H1 (cell line): ENCODE measurements around the gene CEP85L. TPM values are rescaled to one million over a fixed set of nuclear protein-coding genes. Genes with fewer than 3 reads are reported as not detected.

Experiments
- CTCF ChIA-PET: fragments of 300-600 bp; sonication (Branson Sonifier 250); formaldehyde crosslinking; loops from one replicate; lab custom pipeline; 2021; ENCODE audit not compliant: partially characterized antibody; lab: Charles Lee
- POLR2A ChIA-PET: fragments of 300-600 bp; sonication (Branson Sonifier 250); formaldehyde crosslinking; loops from one replicate; lab custom pipeline; 2021; ENCODE audit warnings: inconsistent platforms; ENCODE audit not compliant: partially characterized antibody; lab: Charles Lee
- DNase-seq, 2 experiments: peaks; one replicate each; pipeline versions ENCODE4 v3.0.0 to v3.0.0-alpha.2; 2010 to 2022; ENCODE audit warnings: low spot score in 2 of 2, low read depth in 1 of 2, mixed read lengths in 1 of 2
- FAIRE-seq: peaks from 2 replicates; lab custom pipeline; 2011; peaks lifted over from hg19 to GRCh38; lab: Jason Lieb, UNC
- H2AFZ ChIP-seq: 2 replicates; pipeline ENCODE4 v1.8.1; 2012; ENCODE audit warnings: low read length, inconsistent platforms
- H2AK5ac ChIP-seq: 2 replicates; pipeline ENCODE4 v1.6.1; 2013; ENCODE audit warnings: low read depth, low read length
- H2BK120ac ChIP-seq: replicated peaks from 2 replicates; pipeline ENCODE3; 2013; ENCODE audit warnings: low read depth, low read length, inconsistent platforms
- H2BK12ac ChIP-seq: 2 replicates; pipeline ENCODE4 v1.6.1; 2013; ENCODE audit warnings: low read depth, low read length
- H2BK15ac ChIP-seq: 2 replicates; pipeline ENCODE4 v1.6.1; 2013; ENCODE audit warnings: low read length
- H2BK20ac ChIP-seq: 2 replicates; pipeline ENCODE4 v1.6.1; 2013; ENCODE audit warnings: low read length
- H2BK5ac ChIP-seq: 2 replicates; pipeline ENCODE4 v1.6.1; 2013; ENCODE audit warnings: low read depth, low read length
- H3K14ac ChIP-seq: 2 replicates; pipeline ENCODE4 v1.6.1; 2013; ENCODE audit warnings: inconsistent platforms; ENCODE audit not compliant: insufficient read length
- H3K18ac ChIP-seq: 2 replicates; pipeline ENCODE4 v1.6.1; 2013; ENCODE audit warnings: low read length; ENCODE audit errors: extremely low read depth
- H3K23ac ChIP-seq: 2 replicates; pipeline ENCODE4 v1.6.1; 2013; ENCODE audit warnings: inconsistent platforms; ENCODE audit not compliant: insufficient read length
- H3K23me2 ChIP-seq: 2 replicates; pipeline ENCODE4 v1.6.1; 2013; ENCODE audit warnings: low read depth, low read length
- H3K27ac ChIP-seq: 2 replicates; pipeline ENCODE4 v1.6.1; 2011; ENCODE audit warnings: low read depth, low read length, inconsistent platforms
- H3K27me3 ChIP-seq, 4 experiments: replicated peaks in 1 of 4; 1 replicate in 1 of 4; 2 replicates in 3 of 4; pipeline versions ENCODE4 v1.6.1 to v1.8.1; 2011 to 2013; ENCODE audit warnings: low read length in 3 of 4, mild to moderate bottlenecking in 3 of 4, inconsistent platforms in 2 of 4, mixed read lengths in 2 of 4, moderate library complexity in 1 of 4; ENCODE audit not compliant: control insufficient read depth in 3 of 4, insufficient read depth in 3 of 4; ENCODE audit errors: extremely low read depth in 1 of 4
- H3K36me3 ChIP-seq, 4 experiments: 2 replicates each; pipeline versions ENCODE4 v1.6.1 to v1.8.1; 2011 to 2013; ENCODE audit warnings: mild to moderate bottlenecking in 4 of 4, low read length in 3 of 4, moderate library complexity in 2 of 4, control low read depth in 1 of 4, inconsistent platforms in 1 of 4; ENCODE audit not compliant: insufficient read depth in 4 of 4, control insufficient read depth in 2 of 4
- H3K4ac ChIP-seq: replicated peaks from 2 replicates; pipeline ENCODE3; 2013; ENCODE audit warnings: low read length, low read depth, mixed read lengths, inconsistent platforms; ENCODE audit not compliant: insufficient read length
- H3K4me1 ChIP-seq, 4 experiments: replicated peaks in 1 of 4; 1 replicate in 1 of 4; 2 replicates in 3 of 4; pipeline versions ENCODE4 v1.6.1 to v1.8.1; 2011 to 2013; ENCODE audit warnings: low read length in 3 of 4, inconsistent platforms in 2 of 4, mixed read lengths in 1 of 4; ENCODE audit not compliant: insufficient read depth in 4 of 4, control insufficient read depth in 3 of 4
- H3K4me2 ChIP-seq, 2 experiments: 2 replicates each; pipeline versions ENCODE4 v1.6.1 to v1.8.1; 2011 to 2013; ENCODE audit warnings: low read depth in 2 of 2, low read length in 2 of 2, control low read depth in 1 of 2, inconsistent platforms in 1 of 2, mild to moderate bottlenecking in 1 of 2; ENCODE audit not compliant: insufficient read depth in 1 of 2
- H3K4me3 ChIP-seq, 4 experiments: fragments of 200-600, 300-600 bp in 1 of 4; sonication (generic), shearing (Covaris generic), sonication (Bioruptor Twin) in 1 of 4; 2 replicates each; pipeline versions ENCODE4 v1.5.1 to v1.8.1; 2011 to 2016; ENCODE audit warnings: low read length in 4 of 4, low read depth in 3 of 4, control low read depth in 2 of 4, inconsistent platforms in 2 of 4, mild to moderate bottlenecking in 2 of 4, mixed read lengths in 1 of 4, moderate library complexity in 1 of 4; ENCODE audit not compliant: insufficient read depth in 2 of 4; ENCODE audit errors: extremely low read depth in 1 of 4
- H3K56ac ChIP-seq: replicated peaks from 2 replicates; pipeline ENCODE3; 2013; ENCODE audit warnings: low read depth, mild to moderate bottlenecking, mixed read lengths, low read length, inconsistent platforms; ENCODE audit not compliant: insufficient read length
- H3K79me1 ChIP-seq: 2 replicates; pipeline ENCODE4 v1.6.1; 2013; ENCODE audit warnings: low read depth, low read length, control low read depth
- H3K79me2 ChIP-seq, 2 experiments: 2 replicates each; pipeline versions ENCODE4 v1.6.1 to v1.8.1; 2012 to 2013; ENCODE audit warnings: low read length in 2 of 2, mild to moderate bottlenecking in 2 of 2, inconsistent platforms in 1 of 2; ENCODE audit not compliant: insufficient read depth in 2 of 2, control insufficient read depth in 1 of 2
- H3K9ac ChIP-seq, 4 experiments: replicated peaks in 1 of 4; 1 replicate in 1 of 4; 2 replicates in 3 of 4; pipeline versions ENCODE4 v1.6.1 to v1.8.1; 2011 to 2013; ENCODE audit warnings: low read depth in 3 of 4, low read length in 3 of 4, control low read depth in 2 of 4, mild to moderate bottlenecking in 2 of 4, moderate library complexity in 2 of 4, inconsistent platforms in 1 of 4; ENCODE audit errors: extremely low read depth in 1 of 4
- H3K9me3 ChIP-seq, 2 experiments: 2 replicates each; pipeline versions ENCODE4 v1.6.1 to v1.8.1; 2012 to 2013; ENCODE audit warnings: mild to moderate bottlenecking in 2 of 2, moderate library complexity in 2 of 2, control low read depth in 1 of 2, inconsistent platforms in 1 of 2, low read depth in 1 of 2, low read length in 1 of 2, mixed read lengths in 1 of 2; ENCODE audit not compliant: insufficient read depth in 2 of 2
- H4K20me1 ChIP-seq, 2 experiments: replicated peaks in 1 of 2; 2 replicates each; pipeline versions ENCODE3 to v1.8.1; 2011 to 2013; ENCODE audit warnings: inconsistent platforms in 2 of 2, low read length in 2 of 2, mild to moderate bottlenecking in 1 of 2; ENCODE audit not compliant: insufficient read depth in 2 of 2, control insufficient read depth in 1 of 2
- H4K5ac ChIP-seq: 2 replicates; pipeline ENCODE4 v1.6.1; 2013; ENCODE audit warnings: low read length, low read depth, mixed read lengths, inconsistent platforms; ENCODE audit not compliant: insufficient read length
- H4K8ac ChIP-seq: 2 replicates; pipeline ENCODE4 v1.8.0; 2013; ENCODE audit warnings: mild to moderate bottlenecking, moderate library complexity, low read length, inconsistent platforms; ENCODE audit not compliant: insufficient read depth; ENCODE audit errors: extremely low read depth
- H4K91ac ChIP-seq: replicated peaks from 2 replicates; pipeline ENCODE3; 2013; ENCODE audit warnings: low read length, mixed read lengths, inconsistent platforms; ENCODE audit not compliant: insufficient read length
- CHD2 ChIP-seq: IDR thresholded peaks from 2 replicates; pipeline ENCODE4 v1.6.1; 2012; ENCODE audit warnings: low read length, improper control_type of control experiment
- KDM5A ChIP-seq: fragments of 200-600 bp; IDR thresholded peaks from 2 replicates; pipeline ENCODE4 v1.7.1; 2012; ENCODE audit warnings: mild to moderate bottlenecking, low read length, inconsistent platforms, mixed read lengths
- NANOG ChIP-seq: IDR thresholded peaks from 2 replicates; pipeline ENCODE4 v1.6.1; 2011; ENCODE audit warnings: low read length, low read depth, mild to moderate bottlenecking, inconsistent platforms; ENCODE audit not compliant: insufficient read depth, poor library complexity, severe bottlenecking
- NRF1 ChIP-seq: IDR thresholded peaks from 2 replicates; pipeline ENCODE4 v1.6.1; 2011; ENCODE audit warnings: mild to moderate bottlenecking, low read depth, low read length, improper control_type of control experiment
- RNF2 ChIP-seq: fragments of 200-900, 300-1000 bp; sonication (generic); IDR thresholded peaks from 2 replicates; pipeline ENCODE4 v1.7.1; 2016; ENCODE audit warnings: borderline replicate concordance, low read depth, mild to moderate bottlenecking, antibody characterized with exemption, low read length; ENCODE audit not compliant: poor library complexity, severe bottlenecking; ENCODE audit errors: missing control alignments
- TCF12 ChIP-seq: IDR thresholded peaks from 2 replicates; pipeline ENCODE4 v1.6.1; 2011; ENCODE audit warnings: low read depth, mild to moderate bottlenecking, low read length
- ZNF274 ChIP-seq: IDR thresholded peaks from 2 replicates; pipeline ENCODE4 v1.7.0; 2012; ENCODE audit warnings: low read length, borderline replicate concordance; ENCODE audit errors: extremely low read depth
- WGBS, 2 experiments: shearing (Covaris generic) in 1 of 2; methylation state at CpG; one replicate each; pipeline versions ENCODE4 v1.1.6 to v1.1.7; 2013 to 2015; ENCODE audit warnings: low lambda C conversion rate in 2 of 2, mixed read lengths in 2 of 2, inconsistent platforms in 1 of 2, low coverage in 1 of 2, missing lambda C conversion rate in 1 of 2; ENCODE audit not compliant: insufficient replicate concordance in 2 of 2, insufficient coverage in 1 of 2, insufficient read length in 1 of 2; ENCODE audit errors: extremely low coverage in 1 of 2, missing lambda C conversion rate in 1 of 2; 5-methylcytosine and 5-hydroxymethylcytosine counted together
- polyA plus RNA-seq, 7 experiments: library from polyadenylated mRNA; depleted of rRNA in 3 of 7; stranded (reverse) in 5 of 7; unstranded in 2 of 7; fragments of >200 nt in 5 of 7; fragments of 200-250 nt in 2 of 7; gene quantifications; 1 replicate in 5 of 7; 2 replicates in 1 of 7; 4 replicates in 1 of 7; pipeline versions ENCODE4 v1.2.1 to v1.2.3, GENCODE V29; 2011 to 2013; ENCODE audit warnings: missing spikeins in 2 of 7, mixed read lengths in 2 of 7
- total RNA-seq: library from RNA; stranded (reverse); fragmentation: NEBNext Ultra II Directional; extraction: Animal tissue kit (Norgen Biotek cat#: 25700); gene quantifications from 2 replicates; pipeline ENCODE4 v1.2.1, GENCODE V29; 2021

Gene CEP85L
- total and polyA plus RNA-seq, 2 of the 8 experiments (the other 6 are each of a cell fraction or from before 2014, with no cell fraction given) = 3.2 to 27.6 TPM

GRCh38 chr6:118571121-118571520 is 80.3 kb downstream of the CEP85L start:
- Histone ChIP-seq H3K9ac (no peak overlapping the region), H4K5ac (no peak overlapping the region), H2AFZ (no peak overlapping the region), H3K23ac (no peak overlapping the region), H3K14ac (no peak overlapping the region), H3K4me1 (peaks cover 0 to 4% (median 0%) of the 10 kb centered on the region in 4 experiments; a peak in 2 of 7 replicates), H3K23me2 (peaks cover 4% of the 10 kb centered on the region; the same call in 1 of the 2 replicates), H3K36me3 (no peaks in the 10 kb centered on the region; a peak in 1 of 8 replicates), H3K79me1 (no peaks in the 10 kb centered on the region), H2BK120ac (no peak overlapping the region), H3K18ac (no peak overlapping the region), H3K4me2 (peak overlapping the region in 1 of 2 experiments; percentile 25; a peak in 1 of 4 replicates), H3K4me3 (peak overlapping the region in 1 of 4 experiments; percentile 46; a peak in 2 of 8 replicates), H3K4ac (no peak overlapping the region), H4K91ac (no peak overlapping the region), H3K79me2 (peaks cover 0 to 65% of the 10 kb centered on the region in 2 experiments; a peak in 2 of 4 replicates), H2BK20ac (no peak overlapping the region), H3K27ac (no peak overlapping the region), H4K20me1 (peaks cover 0 to 2% of the 10 kb centered on the region in 2 experiments), H3K56ac (no peak overlapping the region), H2BK12ac (no peak overlapping the region), H2AK5ac (no peak overlapping the region), H2BK15ac (no peak overlapping the region), H2BK5ac (no peak overlapping the region), H3K27me3 (no peaks in the 10 kb centered on the region), H4K8ac (no peak overlapping the region), H3K9me3 (no peaks in the 10 kb centered on the region)
- FAIRE-seq (no peak), DNase-seq (no peak)
- CTCF ChIA-PET = interaction anchor here (0.9 to 2.1 kb wide), 5 partner anchors 8 to 208 kb away, joined by 3 to 12 read pairs (median 4); no protein-coding TSS in a partner anchor
- WGBS, 2 experiments = 87% methylated on average over 2 of the region's 2 CpGs; no CpG with 5 or more reads in 1 of the 2 experiments
- no peak for TF ChIP-seq NANOG
- no peak for TF ChIP-seq NRF1
- TF ChIP-seq KDM5A = no peak
- TF ChIP-seq CHD2 = no peak
- TF ChIP-seq ZNF274 = no peak
- TF ChIP-seq TCF12 = no peak
- no peak for TF ChIP-seq RNF2
- POLR2A ChIA-PET = no interaction called here
